ENCODE results near the gene HBG2. TPM values are rescaled to one million over a fixed set of nuclear protein-coding genes. Genes with fewer than 3 reads are reported as not detected.
"Not testable (repeated sequence)": the region's sequence is repeated elsewhere in the genome, so short reads cannot be mapped to it uniquely, and the experiment has no call there.

The HBG2 gene
- total and polyA plus RNA-seq, 10 donors: 0.29 to 19.6 (median 4.2) TPM; not detected in 3

DNA sequence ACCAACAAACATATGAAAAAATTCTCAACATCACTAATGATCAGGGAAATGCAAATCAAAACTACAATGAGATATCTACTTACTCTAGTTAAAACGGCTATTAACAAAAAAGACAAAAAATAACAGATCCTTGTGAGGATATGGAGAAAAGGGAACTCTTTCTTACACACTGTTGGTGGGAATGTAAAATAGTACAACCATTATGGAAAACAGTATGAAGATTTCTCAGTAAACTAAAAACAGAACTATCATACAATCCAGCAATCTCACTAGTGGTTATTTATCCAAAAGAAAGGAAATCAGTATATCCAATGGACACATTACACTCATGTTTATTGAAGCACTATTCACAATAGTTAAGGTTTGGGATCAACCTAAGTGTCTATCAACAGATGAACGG is 11.3 kb upstream of the HBG2 start:
- Histone ChIP-seq H3K9me3 (peaks cover 0 to 12% (median 0%) of the 10 kb centered on the region in 8 donors), H3K4me1 (no peaks in the 10 kb centered on the region), H3K36me3 (no peaks in the 10 kb centered on the region), H3K4me3 (no peak overlapping the region), H3K27me3 (replicated peaks in 1 of 7) (no peaks in the 10 kb centered on the region), H3K27ac (no peak overlapping the region)
- intact Hi-C loops (cut with DNase I; ENCODE audit: low total_unique reads): no loop called here
- DNase-seq: no peak
- TF ChIP-seq POLR2AphosphoS5 (IDR thresholded peaks at IDR 0.05): no peak
- TF ChIP-seq, protein P1, sequence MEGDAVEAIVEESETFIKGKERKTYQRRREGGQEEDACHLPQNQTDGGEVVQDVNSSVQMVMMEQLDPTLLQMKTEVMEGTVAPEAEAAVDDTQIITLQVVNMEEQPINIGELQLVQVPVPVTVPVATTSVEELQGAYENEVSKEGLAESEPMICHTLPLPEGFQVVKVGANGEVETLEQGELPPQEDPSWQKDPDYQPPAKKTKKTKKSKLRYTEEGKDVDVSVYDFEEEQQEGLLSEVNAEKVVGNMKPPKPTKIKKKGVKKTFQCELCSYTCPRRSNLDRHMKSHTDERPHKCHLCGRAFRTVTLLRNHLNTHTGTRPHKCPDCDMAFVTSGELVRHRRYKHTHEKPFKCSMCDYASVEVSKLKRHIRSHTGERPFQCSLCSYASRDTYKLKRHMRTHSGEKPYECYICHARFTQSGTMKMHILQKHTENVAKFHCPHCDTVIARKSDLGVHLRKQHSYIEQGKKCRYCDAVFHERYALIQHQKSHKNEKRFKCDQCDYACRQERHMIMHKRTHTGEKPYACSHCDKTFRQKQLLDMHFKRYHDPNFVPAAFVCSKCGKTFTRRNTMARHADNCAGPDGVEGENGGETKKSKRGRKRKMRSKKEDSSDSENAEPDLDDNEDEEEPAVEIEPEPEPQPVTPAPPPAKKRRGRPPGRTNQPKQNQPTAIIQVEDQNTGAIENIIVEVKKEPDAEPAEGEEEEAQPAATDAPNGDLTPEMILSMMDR (IDR thresholded peaks at IDR 0.05 in 8 of 11, conservative IDR thresholded peaks at IDR 0.05 in 3 of 11): no peak
- TF ChIP-seq POLR2A (IDR thresholded peaks at IDR 0.05): no peak
- WGBS, 5 donors: 42 to 62% (median 43%) methylated on average over 2 of the region's 2 CpGs

DNA sequence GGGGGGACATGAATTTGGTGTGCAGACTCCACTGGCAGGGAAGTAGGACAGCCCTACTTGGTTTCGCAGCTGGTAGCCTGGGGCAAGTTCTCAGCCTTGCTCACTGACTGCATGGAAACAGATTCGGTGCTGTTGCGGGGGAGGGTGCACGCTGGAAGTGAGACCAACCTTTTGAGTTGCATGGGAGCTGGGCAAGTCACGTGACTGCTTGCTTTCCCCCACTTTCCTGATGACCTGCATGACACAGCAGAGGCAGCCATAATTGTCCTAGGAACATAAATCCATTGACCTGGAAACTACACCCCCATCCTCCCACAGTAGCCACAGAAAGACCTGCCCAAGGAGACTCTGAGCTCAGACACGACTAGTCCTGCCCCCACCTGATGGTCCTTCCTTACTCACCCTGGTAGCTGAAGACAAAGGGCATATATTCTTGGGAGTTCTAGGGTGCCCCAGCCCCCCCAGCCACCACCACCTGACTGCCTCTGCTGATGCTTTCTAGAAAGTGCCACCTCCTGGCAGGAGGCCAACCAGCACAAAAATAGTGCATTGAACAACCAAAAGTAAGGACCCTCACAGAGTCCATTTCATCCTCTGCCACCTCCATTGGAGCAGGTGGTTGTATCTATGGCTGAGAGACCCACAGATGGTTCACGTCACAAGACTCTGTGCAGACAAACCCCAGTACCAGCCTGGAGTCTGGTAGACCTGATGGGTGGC is 4.1 kb upstream of the HBG2 start:
- H3K4me1 ChIP-seq: no peaks in the 10 kb centered on the region
- no peak overlapping the region for H3K27ac ChIP-seq
- H3K27me3 ChIP-seq (replicated peaks in 1 of 7): no peaks in the 10 kb centered on the region
- TF ChIP-seq, protein P1 (IDR thresholded peaks at IDR 0.05 in 8 of 11, conservative IDR thresholded peaks at IDR 0.05 in 3 of 11): no peak
- no peak for TF ChIP-seq POLR2A (IDR thresholded peaks at IDR 0.05)
- DNase-seq: no peak
- 72 to 88% (median 80%) methylated on average over 7 of the region's 7 CpGs for WGBS, 5 donors
- H3K36me3 ChIP-seq: no peaks in the 10 kb centered on the region
- H3K4me3 ChIP-seq: no peak overlapping the region
- intact Hi-C loops (cut with DNase I; ENCODE audit: low total_unique reads): no loop called here
- peaks cover 0 to 23% (median 8%) of the 10 kb centered on the region in 8 donors for H3K9me3 ChIP-seq

DNA sequence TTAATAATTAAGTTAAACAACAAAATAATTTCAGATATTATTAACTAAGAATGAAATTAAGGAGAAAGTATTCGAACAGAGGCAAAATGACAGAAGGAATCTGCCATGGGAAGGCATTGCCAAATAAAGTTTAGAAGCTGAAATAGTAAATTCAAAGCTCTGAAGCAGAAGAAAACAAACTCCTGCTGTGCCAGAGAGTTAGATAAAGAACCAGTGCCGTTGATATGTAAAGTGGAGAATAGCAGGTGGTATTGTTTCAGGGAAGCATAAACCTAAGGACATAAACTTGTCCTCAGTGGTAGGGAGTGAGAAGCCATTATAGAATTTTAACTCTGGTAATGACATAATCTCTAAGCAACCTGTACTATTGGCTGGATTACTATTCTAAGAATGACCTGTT is 2.7 kb upstream of the HBG2 start:
- no peak for DNase-seq
- peaks cover 0 to 23% (median 8%) of the 10 kb centered on the region in 8 donors for H3K9me3 ChIP-seq
- H3K27me3 ChIP-seq (replicated peaks in 1 of 7): no peaks in the 10 kb centered on the region
- intact Hi-C loops (cut with DNase I; ENCODE audit: low total_unique reads): no loop called here
- H3K4me3 ChIP-seq: no peak overlapping the region
- no peak overlapping the region for H3K27ac ChIP-seq
- no peaks in the 10 kb centered on the region for H3K36me3 ChIP-seq
- 48 to 74% (median 62%) methylated on average over 2 of the region's 2 CpGs for WGBS, 5 donors
- H3K4me1 ChIP-seq: no peaks in the 10 kb centered on the region
- TF ChIP-seq, protein P1 (IDR thresholded peaks at IDR 0.05 in 8 of 11, conservative IDR thresholded peaks at IDR 0.05 in 3 of 11): no peak
- no peak for TF ChIP-seq POLR2A (IDR thresholded peaks at IDR 0.05)
- no peak for TF ChIP-seq POLR2AphosphoS5 (IDR thresholded peaks at IDR 0.05)

DNA sequence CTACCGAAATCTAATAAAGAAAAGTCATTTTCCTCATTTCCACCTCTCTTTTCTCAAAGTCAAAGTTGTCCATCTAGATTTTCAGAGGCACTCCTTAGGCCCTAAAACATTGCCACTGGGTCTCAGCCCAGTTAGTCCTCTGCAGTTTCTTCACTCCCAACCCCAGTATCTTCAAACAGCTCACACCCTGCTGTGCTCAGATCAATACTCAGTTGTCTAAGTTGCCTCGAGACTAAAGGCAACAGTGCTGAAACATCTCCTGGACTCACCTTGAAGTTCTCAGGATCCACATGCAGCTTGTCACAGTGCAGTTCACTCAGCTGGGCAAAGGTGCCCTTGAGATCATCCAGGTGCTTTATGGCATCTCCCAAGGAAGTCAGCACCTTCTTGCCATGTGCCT is 558 bp downstream of the HBG2 start:
- H3K27ac ChIP-seq; H3K27me3 ChIP-seq (replicated peaks in 1 of 7); H3K4me3 ChIP-seq; DNase-seq; H3K4me1 ChIP-seq; H3K9me3 ChIP-seq; intact Hi-C loops (cut with DNase I; ENCODE audit: low total_unique reads); H3K36me3 ChIP-seq: not testable (repeated sequence)
- 72 to 86% (median 78%) methylated on average over 2 of the region's 2 CpGs for WGBS, 5 donors

DNA sequence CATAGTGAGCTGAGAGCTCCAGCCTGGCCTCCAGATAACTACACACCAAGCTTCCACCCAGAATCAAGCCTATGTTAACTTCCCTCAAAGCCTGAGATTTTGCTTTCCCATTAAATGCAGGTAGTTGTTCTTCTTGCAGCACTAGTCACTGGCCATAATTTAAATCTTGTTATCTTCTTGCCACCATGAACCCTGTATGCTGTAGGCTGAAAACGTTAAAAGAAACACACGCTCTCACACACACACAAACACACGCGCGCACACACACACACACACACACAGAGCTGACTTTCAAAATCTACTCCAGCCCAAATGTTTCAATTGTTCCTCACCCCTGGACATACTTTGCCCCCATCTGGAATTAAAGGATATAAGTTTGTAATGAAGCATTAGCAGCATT is 1.1 kb downstream of the HBG2 start:
- H3K4me1 ChIP-seq; H3K4me3 ChIP-seq; H3K9me3 ChIP-seq; H3K36me3 ChIP-seq; H3K27ac ChIP-seq; DNase-seq; intact Hi-C loops (cut with DNase I; ENCODE audit: low total_unique reads); H3K27me3 ChIP-seq (replicated peaks in 1 of 7): not testable (repeated sequence)
- WGBS, 5 donors: 70 to 92% (median 90%) methylated on average over 5 of the region's 5 CpGs

Data from spleen (tissue), 11 donors.